NCI-H128 (cell line): ENCODE results near the gene HPD.
"Not testable (repeated sequence)": the region's sequence is repeated elsewhere in the genome, so short reads cannot be mapped to it uniquely, and the experiment has no call there.

Source experiments
- DNase-seq: peaks from one replicate; lab custom pipeline; 2025; ENCODE audit not compliant: unreplicated experiment; lab: John Stamatoyannopoulos, UW

Gene HPD

DNA sequence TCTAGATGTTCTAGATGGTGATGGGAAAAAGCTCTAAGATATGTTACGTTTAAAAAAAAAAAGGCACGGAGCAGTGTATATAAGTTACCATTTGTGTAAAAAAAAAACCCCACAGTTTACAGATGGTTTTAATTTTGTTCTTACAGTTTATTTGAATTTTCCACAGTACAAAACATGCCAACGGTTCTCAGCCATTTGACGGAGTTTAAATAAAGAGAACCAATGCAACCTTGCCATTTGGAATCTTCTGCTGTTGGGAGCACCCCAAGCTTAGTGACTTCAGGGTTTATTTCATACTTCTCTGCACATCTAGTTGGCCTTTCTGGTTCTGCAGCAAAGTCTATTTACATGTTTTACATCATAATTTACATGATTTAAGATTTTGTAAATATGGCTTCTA, 7.7 kb upstream of the HPD start:
- DNase-seq, result no peak

DNA sequence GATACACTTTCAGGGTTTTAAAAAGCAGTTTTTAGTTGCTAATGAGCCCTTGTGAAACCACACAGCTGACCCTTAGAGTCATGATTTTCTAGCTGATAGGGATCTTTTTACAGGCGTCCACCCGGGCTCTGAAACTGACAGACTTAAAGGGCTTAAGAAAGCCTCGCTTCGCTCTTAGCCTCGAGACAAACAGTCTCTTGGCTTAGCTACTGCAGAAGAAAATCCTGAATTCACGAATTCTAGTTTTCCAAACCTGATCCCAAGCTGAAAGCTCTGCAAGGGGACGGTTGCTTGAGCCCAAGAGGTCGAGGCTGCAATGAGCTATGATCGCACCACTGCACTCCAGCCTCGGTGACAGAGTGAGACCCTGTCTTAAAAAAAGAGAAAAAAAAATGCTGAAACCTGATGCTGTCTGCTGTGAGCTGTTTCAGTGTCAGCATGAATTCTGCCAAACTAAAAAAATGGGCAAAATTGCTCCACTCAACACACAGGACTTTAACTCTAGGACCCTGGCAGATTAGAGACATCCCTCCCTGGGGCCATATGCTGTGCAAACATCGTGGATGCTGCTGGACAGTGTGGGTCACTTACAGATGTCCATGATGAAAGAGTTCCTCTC, 3.1 kb upstream of the HPD start:
- DNase-seq, result no peak

DNA sequence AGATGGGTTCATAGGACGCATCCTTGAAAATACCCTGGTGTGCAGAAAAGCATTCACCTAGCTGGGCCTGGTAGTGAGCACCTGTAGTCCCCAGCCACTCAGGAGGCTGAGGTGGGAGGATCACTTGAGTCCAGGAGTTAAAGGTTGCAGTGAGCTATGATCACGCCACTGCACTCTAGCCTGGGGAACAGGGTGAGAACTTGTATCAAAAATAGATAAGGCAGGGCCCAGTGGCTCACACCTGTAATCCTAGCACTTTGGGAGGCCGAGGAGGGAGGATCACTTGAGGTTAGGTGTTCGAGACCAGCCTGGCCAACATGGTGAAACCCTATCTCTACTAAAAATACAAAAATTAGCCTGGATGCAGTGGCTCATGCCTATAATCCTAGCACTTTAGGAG, 2.0 kb upstream of the HPD start:
- DNase-seq, result not testable (repeated sequence)

DNA sequence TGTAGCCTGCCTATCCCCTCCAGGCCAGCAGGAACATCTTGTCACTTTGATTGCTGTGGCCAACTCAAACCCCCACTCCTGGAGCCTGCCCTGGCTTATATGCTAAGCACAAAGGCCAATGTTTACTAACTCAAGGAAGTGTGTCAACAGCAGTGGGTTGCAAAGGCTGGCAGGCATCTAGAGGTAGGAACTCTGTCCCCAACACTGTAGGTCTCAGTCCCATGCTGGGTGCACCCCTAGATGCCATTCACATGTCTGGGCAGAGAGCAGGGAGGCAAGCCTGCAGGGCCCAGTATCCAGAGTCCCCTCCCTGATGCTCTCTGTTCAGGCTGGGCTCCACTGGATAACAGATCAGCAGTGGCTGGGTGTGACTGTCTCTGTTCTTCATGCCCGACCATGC, 1.6 kb upstream of the HPD start:
- DNase-seq, result no peak

DNA sequence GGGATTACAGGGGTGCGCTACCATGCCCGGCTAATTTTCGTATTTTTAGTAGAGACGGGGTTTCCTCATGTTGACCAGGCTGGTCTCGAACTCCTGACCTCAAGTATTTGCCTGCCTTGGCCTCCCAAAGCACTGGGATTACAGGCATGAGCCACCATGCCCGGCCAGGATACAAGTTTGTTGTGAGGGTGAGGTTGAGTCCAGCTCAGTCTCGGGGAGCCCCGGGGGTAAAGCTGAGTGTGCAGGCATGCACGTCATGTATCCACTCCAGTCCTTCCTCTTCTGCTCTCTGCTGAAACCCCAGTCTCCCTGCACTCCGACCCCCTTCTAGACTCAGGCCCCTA, 369 bp downstream of the HPD start:
- no peak for DNase-seq

DNA sequence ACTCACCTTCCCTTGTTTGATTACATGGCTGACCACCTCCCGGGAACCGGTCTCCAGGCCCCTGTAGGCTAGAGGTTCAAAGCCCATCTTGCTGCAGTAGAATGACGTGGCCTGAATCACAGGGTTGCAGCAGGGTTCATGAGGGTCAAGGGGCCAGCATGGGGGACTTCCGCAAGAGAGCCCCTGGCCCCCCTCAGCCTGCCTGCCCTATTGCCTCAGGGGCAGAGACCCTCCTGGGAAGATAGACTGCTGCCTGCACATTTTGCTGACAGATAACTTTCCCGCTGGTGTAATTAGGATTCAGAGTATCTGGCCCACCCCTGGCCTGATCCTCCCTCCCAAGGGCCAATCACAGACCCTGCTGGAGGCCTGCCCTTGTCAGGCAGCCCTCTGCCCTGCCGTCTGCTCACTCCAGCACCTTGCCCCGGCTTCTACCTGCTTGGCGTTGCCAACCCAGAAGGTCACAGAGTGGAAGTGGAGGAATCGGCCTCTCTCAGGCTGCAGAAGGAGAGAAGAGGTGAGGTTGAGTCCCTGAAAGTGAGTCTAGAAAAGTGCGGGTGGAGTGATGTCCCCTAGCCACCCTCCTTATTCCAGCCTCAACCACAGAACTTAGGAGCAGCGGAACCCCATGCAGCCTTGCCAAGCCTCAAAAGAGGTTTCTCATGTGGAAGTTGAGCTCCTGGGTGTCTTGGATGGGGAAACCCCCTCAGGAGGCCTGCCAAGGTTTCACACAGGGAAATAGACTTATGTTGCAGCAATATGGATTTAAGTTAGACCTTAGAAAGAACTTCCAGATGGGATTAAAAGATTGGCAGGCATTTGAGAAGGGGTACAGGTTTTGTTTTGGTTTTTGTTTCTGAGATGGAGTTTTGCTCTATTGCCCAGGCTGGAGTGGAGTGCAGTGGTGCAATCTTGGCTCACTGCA, 1.1 kb downstream of the HPD start:
- DNase-seq, result no peak

DNA sequence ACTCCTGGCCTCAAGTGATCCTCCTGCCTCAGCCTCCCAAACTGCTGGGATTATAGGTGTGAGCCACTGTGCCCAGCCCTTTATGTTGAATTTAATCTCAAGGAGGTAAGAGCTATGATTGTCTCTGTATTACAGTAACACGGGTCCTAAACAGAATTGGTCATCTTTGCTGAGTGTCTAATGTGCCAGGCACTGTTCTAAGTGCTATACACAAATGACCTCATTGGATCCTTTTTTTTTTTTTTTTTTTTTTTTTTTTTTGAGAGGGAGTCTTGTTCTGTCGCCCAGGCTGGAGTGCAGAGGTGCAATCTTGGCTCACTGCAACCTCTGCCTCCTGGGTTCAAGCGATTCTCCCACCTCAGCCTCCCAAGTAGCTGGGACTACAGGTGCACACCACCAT, 6.3 kb downstream of the HPD start:
- not testable (repeated sequence) for DNase-seq

DNA sequence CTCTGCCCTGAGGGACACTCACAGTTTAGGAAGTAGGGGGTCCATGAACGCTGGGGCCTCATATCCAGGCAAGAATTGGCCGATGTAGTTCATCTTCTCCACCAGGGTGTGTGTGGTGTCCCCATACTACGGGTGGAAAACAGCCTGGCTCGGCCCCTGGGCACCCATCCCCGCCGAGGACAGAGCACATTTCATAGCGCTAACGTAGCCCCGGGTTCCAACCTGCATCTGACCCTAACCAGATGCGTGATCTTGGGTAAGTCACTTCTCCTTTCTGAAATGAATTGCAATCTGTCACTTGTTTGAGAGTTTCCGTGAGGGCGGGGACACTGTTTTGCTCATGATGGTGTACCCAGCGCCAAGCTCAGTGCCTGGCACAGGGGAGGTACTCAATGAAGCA, 9.0 kb downstream of the HPD start:
- no peak for DNase-seq

DNA sequence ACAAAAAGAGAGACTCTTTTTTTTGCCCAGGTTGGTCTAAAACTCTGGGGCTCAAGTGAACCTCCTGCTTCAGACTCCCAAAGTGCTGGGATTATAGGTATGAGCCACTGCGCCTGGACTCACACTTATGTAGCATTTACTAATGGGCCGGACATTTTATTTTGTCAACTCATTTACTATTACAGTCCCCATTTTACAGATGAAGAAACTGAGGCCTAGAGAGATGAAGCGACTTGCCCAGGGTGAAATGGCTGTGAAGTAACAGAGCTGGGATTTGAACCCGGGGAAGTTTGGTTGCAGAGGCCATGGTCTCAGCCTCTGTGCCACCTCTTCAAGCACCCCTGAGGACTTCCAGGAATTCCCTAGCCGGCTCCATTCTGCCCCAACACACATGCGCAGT, 9.4 kb downstream of the HPD start:
- DNase-seq, result no peak

DNA sequence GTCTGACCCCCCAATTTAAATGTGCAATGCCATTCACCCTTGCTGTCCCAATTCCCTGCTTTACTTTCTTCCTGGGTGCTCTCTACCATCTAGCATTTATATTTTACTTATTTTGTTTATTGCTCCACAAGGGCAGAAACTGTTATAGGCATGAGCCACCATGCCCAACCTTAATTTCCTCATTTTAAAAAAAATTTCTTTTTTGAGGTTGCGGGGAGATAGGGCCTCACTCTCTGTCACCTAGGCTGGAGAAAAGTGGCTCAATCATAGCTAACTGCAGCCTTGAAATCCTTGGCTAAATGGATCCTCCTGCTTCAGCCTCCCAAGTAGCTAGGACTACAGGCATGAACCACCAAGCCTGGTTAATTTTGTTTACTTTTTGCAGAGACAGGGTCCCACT, 13.0 kb downstream of the HPD start:
- no peak for DNase-seq

DNA sequence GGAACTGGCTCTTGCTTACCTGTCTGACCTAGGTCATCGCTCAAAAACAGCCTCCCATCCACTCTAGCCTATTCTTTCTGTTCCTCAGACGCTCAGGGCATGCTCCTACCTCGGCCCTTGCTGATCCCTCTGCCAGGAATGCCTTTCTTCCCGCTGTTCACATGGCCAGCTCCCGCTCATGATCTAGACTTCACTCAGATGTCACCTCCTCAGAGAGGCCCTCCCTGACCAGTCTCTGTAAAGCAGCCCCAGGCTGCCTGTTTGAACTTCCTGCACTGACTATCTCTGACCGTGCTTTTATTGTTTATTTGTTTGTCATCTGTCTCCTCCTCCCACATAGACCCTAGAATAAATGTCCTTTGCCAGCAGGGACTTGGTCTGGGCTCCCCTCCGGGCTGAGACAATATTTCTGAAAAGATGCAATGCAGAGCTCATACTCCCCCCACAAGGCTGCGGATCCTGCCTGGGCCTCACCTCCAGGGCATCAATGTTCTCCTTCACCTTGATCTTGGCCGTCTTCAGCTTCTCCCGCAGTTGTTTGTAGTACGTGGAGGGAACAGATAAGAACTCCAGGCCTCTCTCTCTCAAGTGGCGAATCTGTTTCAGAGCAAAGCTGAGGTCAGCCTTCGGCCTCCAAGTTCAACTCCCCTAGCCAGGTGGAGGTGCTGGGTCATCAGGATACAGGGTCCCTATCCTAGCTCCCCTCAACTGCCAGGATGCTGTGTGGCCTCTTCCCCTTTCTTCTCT, 15.2 kb downstream of the HPD start:
- no peak for DNase-seq

DNA sequence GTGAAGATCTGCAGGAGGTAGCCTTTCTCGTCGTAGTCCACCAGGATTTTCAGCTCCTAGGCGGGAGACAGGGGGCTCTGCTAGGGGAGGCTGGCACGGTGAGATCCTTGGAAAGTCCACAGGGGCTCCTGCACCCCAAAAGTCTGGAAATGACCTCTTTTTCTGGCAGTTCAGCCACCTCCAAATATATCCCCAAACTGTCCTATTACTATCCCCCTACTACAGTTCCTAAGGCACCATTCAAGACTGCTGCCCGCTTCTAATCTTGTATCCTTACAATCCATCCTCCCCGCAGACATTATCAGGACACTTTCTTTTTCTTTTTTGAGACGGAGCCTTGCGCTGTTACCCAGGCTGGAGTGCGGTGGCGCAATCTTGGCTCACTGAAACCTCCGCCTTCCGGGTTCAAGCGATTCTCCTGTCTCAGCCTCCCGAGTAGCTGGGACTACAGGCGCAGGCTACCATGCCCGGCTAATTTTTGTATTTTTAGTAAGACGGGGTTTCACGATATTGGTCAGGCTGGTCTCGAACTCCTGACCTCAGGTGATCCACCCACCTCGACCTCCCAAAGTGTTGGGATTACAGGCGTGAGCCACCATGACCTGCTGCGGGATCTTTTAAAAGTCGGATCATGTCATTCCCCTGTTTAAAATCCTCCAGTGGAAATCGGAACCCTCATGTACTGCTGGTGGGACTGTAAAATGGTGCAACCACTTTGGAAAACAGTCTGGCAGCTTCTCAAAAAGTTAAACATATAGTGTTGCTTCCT, 18.5 kb downstream of the HPD start:
- no peak for DNase-seq

DNA sequence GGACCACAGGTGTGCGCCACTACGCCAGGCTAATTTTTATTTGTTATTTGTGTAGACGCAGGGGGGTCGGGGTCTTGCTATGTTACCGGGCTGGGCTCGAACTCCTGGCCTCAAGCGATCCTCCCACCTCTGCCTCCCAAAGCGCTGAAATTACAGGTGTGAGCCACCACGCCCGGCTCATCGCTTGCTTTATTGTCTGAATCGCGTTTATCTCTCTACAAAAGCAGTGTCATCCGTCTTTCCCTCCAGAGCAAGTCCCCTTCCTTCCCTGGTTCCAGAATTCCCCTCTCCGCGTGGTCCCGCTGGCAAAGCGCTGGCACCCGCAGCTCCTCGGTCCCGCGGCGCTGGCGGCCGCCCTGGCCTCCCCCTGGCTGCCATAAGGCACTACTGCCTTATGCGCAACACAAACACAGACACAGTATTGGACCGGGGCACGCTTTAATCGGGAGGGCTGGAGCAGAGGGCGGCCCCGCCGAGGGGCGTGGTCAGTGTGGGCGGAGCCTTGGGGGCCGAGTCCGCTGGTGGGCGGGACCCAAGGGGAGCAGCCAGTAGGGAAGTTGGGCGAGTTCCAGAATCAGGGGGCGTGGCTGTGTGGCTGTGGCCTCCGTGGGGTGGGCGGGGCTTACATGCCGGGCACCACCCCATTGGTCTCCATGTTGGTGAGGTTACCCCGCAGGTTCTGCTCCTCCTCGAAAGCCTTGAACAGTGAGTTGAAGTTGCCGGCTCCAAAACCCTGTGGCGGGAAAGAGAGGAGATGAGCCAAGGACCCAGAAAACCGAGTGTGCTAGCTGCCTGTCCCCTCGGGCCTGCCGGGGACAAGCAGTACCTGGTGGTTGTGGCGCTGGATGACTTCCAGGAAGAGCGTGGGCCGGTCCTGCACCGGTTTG, 19.3 kb downstream of the HPD start:
- DNase-seq, result peak; percentile 96

DNA sequence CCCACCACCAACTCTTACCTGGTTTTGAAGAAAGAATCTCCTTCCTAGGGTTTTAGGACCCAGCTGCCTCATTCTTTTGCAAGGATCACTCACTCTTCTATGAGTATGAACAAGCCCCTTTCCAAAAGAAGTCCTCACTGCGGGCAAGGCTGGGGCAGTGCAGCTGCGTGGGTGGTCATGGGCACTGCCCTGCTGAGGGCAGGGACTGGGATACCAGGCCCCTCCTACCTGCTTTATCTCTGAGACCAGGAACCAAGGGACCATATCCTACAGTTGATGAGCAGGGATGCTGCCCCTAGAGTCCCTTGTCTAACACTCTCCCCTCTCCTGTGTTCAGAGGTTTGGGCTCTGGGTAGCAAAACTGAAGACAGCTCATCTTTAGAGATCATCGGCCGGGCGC, 20.5 kb downstream of the HPD start:
- no peak for DNase-seq

DNA sequence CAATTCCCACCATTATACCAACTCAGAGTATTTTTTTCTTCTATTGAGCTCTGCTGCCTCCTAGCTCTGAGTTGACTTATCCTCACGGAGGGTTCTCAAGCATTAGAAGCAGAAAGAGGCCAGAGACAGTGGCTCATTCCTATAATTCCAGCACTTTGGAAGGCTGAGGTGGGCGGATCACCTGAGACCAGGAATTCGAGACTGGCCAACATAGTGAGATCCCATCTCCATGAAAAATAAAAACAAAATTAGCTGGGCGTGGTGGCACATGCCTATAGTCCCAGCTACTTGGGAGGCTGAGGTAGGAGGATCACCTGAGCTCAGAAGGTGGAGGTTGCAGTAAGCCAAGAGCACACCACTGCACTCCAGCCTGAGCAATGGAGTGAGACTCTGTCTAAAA, 21.0 kb downstream of the HPD start:
- DNase-seq, result no peak

DNA sequence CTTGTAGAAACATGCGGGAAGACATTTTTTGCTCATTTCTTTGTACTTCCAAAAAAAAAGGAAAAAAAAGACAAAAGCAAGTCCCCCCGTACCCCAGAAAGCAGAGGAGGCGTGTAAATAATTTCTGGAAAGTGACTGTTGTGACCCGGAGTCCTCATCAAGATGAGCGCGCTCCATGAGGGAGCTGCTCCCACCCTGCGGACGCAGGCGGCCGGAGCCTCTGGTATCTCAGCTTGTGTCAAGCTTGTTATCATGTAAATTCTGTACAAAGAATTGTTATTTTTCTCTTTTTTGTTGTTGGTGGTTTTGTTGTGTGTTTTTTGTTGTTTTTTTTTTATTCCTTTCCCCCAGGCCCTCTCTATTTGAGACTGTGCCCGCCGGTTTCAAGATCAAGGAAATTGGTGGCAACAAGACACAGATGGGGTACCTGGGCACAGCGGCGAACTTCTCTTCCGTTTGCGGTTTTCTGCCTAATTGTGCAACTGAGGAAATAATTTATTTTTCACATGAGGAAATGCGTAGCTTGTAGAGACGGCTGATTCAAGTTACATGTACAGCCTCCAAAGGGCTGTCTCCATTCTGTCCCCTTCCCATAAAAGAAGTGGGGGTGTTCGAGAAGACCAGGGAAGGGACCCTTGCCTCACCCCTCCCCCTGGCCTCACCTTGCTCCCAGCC, 27.0 kb downstream of the HPD start:
- DNase-seq, result no peak

DNA sequence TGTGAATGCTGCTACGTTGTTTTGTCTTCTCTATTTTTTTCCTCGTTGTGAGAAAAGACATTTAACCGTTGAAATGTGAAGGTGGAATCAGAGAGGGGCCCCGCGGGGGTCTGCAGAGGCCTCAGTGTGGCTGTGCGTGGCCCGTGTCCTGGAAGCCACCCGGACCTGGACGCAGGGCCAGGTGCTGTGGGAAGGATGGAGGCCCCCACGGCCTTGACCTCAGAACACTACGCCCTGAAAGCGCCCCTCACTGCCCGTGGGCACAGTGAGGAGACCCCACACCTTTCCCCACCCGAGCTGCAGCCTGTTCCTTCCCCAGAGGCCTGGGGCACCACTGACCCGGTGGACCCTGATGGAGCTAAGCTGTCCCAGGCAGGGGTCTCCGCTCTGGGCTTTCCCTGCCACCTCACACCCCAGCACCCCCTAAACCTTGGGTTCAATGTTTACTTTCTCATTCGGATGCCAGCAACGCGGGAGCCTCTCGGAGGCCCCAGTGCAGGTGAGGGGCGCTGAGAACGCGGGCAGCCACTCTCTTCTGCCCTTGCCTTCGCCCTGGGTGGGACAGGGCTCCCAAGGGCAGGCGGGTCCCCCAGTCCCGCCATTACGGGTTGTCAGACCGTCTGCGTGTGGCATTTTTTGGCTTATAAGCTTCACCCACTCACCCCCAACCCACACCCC, 27.9 kb downstream of the HPD start:
- DNase-seq, result no peak

DNA sequence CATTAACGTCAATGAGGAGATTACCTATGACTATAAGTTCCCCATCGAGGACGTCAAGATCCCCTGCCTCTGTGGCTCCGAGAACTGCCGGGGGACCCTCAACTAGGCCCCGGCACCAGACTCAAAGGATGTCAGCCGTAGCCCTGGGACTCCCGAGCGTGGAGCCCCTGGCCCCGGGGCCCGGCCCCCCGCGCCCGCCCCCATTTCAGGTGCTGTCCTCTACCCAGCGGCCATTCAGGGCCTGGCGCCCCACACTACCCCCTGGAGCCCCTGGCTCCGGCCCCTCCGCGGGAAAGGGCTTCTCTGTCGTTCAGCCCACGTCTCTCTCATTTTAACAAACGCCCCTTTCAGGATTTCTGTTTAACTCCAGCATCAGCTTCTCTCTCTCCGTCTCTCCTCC, 28.5 kb downstream of the HPD start:
- no peak for DNase-seq

DNA sequence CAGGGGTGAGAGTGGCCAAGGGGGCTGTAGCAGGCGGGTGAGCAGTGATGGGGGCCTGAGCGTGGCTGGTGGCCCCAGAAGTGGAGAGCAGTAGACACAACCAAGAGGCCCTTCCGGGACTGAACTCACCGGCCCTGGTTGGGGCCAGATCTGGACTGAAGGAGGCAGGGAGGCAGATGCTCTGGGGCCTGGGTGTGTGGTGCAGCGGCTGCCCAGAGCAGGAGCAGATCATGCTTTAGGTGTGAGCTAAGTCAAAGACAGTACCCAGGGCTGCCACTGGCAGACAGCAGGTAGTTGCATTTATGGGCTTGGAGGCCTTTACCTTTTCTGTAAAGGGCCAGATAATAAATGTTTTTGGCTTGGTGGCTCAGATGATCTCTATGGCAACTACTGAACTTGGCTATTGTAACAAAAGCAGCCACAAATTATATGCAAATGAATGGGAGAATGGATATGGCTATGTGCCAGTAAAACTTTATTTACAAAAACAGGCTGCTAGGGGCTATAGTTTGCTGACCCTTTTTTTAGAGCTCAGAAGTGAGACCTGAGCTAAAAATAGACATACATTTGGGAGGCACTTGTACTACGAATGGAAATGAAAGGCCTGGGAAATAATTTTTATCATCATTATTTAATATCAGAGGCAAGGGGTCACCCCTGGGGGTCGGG, 29.3 kb downstream of the HPD start:
- no peak for DNase-seq
